H1 (cell line): ENCODE data around the gene GLS2. TPM values are rescaled to one million over a fixed set of nuclear protein-coding genes. Genes with fewer than 3 reads are reported as not detected.

Experiments
- CTCF ChIA-PET: fragments of 300-600 bp; sonication (Branson Sonifier 250); formaldehyde crosslinking; loops from one replicate; lab custom pipeline; 2021; ENCODE audit not compliant: partially characterized antibody; lab: Charles Lee
- POLR2A ChIA-PET: fragments of 300-600 bp; sonication (Branson Sonifier 250); formaldehyde crosslinking; loops from one replicate; lab custom pipeline; 2021; ENCODE audit warnings: inconsistent platforms; ENCODE audit not compliant: partially characterized antibody; lab: Charles Lee
- DNase-seq, 2 experiments: peaks; one replicate each; pipeline versions ENCODE4 v3.0.0 to v3.0.0-alpha.2; 2010 to 2022; ENCODE audit warnings: low spot score in 2 of 2, low read depth in 1 of 2, mixed read lengths in 1 of 2
- FAIRE-seq: peaks from 2 replicates; lab custom pipeline; 2011; peaks lifted over from hg19 to GRCh38; lab: Jason Lieb, UNC
- H2AFZ ChIP-seq: 2 replicates; pipeline ENCODE4 v1.8.1; 2012; ENCODE audit warnings: low read length, inconsistent platforms
- H2AK5ac ChIP-seq: 2 replicates; pipeline ENCODE4 v1.6.1; 2013; ENCODE audit warnings: low read depth, low read length
- H2BK120ac ChIP-seq: replicated peaks from 2 replicates; pipeline ENCODE3; 2013; ENCODE audit warnings: low read depth, low read length, inconsistent platforms
- H2BK12ac ChIP-seq: 2 replicates; pipeline ENCODE4 v1.6.1; 2013; ENCODE audit warnings: low read depth, low read length
- H2BK15ac ChIP-seq: 2 replicates; pipeline ENCODE4 v1.6.1; 2013; ENCODE audit warnings: low read length
- H2BK20ac ChIP-seq: 2 replicates; pipeline ENCODE4 v1.6.1; 2013; ENCODE audit warnings: low read length
- H2BK5ac ChIP-seq: 2 replicates; pipeline ENCODE4 v1.6.1; 2013; ENCODE audit warnings: low read depth, low read length
- H3K14ac ChIP-seq: 2 replicates; pipeline ENCODE4 v1.6.1; 2013; ENCODE audit warnings: inconsistent platforms; ENCODE audit not compliant: insufficient read length
- H3K18ac ChIP-seq: 2 replicates; pipeline ENCODE4 v1.6.1; 2013; ENCODE audit warnings: low read length; ENCODE audit errors: extremely low read depth
- H3K23ac ChIP-seq: 2 replicates; pipeline ENCODE4 v1.6.1; 2013; ENCODE audit warnings: inconsistent platforms; ENCODE audit not compliant: insufficient read length
- H3K23me2 ChIP-seq: 2 replicates; pipeline ENCODE4 v1.6.1; 2013; ENCODE audit warnings: low read depth, low read length
- H3K27ac ChIP-seq: 2 replicates; pipeline ENCODE4 v1.6.1; 2011; ENCODE audit warnings: low read depth, low read length, inconsistent platforms
- H3K27me3 ChIP-seq, 4 experiments: replicated peaks in 1 of 4; 1 replicate in 1 of 4; 2 replicates in 3 of 4; pipeline versions ENCODE4 v1.6.1 to v1.8.1; 2011 to 2013; ENCODE audit warnings: low read length in 3 of 4, mild to moderate bottlenecking in 3 of 4, inconsistent platforms in 2 of 4, mixed read lengths in 2 of 4, moderate library complexity in 1 of 4; ENCODE audit not compliant: control insufficient read depth in 3 of 4, insufficient read depth in 3 of 4; ENCODE audit errors: extremely low read depth in 1 of 4
- H3K36me3 ChIP-seq, 4 experiments: 2 replicates each; pipeline versions ENCODE4 v1.6.1 to v1.8.1; 2011 to 2013; ENCODE audit warnings: mild to moderate bottlenecking in 4 of 4, low read length in 3 of 4, moderate library complexity in 2 of 4, control low read depth in 1 of 4, inconsistent platforms in 1 of 4; ENCODE audit not compliant: insufficient read depth in 4 of 4, control insufficient read depth in 2 of 4
- H3K4ac ChIP-seq: replicated peaks from 2 replicates; pipeline ENCODE3; 2013; ENCODE audit warnings: low read length, low read depth, mixed read lengths, inconsistent platforms; ENCODE audit not compliant: insufficient read length
- H3K4me1 ChIP-seq, 4 experiments: replicated peaks in 1 of 4; 1 replicate in 1 of 4; 2 replicates in 3 of 4; pipeline versions ENCODE4 v1.6.1 to v1.8.1; 2011 to 2013; ENCODE audit warnings: low read length in 3 of 4, inconsistent platforms in 2 of 4, mixed read lengths in 1 of 4; ENCODE audit not compliant: insufficient read depth in 4 of 4, control insufficient read depth in 3 of 4
- H3K4me2 ChIP-seq, 2 experiments: 2 replicates each; pipeline versions ENCODE4 v1.6.1 to v1.8.1; 2011 to 2013; ENCODE audit warnings: low read depth in 2 of 2, low read length in 2 of 2, control low read depth in 1 of 2, inconsistent platforms in 1 of 2, mild to moderate bottlenecking in 1 of 2; ENCODE audit not compliant: insufficient read depth in 1 of 2
- H3K4me3 ChIP-seq, 4 experiments: fragments of 200-600, 300-600 bp in 1 of 4; sonication (generic), shearing (Covaris generic), sonication (Bioruptor Twin) in 1 of 4; 2 replicates each; pipeline versions ENCODE4 v1.5.1 to v1.8.1; 2011 to 2016; ENCODE audit warnings: low read length in 4 of 4, low read depth in 3 of 4, control low read depth in 2 of 4, inconsistent platforms in 2 of 4, mild to moderate bottlenecking in 2 of 4, mixed read lengths in 1 of 4, moderate library complexity in 1 of 4; ENCODE audit not compliant: insufficient read depth in 2 of 4; ENCODE audit errors: extremely low read depth in 1 of 4
- H3K56ac ChIP-seq: replicated peaks from 2 replicates; pipeline ENCODE3; 2013; ENCODE audit warnings: low read depth, mild to moderate bottlenecking, mixed read lengths, low read length, inconsistent platforms; ENCODE audit not compliant: insufficient read length
- H3K79me1 ChIP-seq: 2 replicates; pipeline ENCODE4 v1.6.1; 2013; ENCODE audit warnings: low read depth, low read length, control low read depth
- H3K79me2 ChIP-seq, 2 experiments: 2 replicates each; pipeline versions ENCODE4 v1.6.1 to v1.8.1; 2012 to 2013; ENCODE audit warnings: low read length in 2 of 2, mild to moderate bottlenecking in 2 of 2, inconsistent platforms in 1 of 2; ENCODE audit not compliant: insufficient read depth in 2 of 2, control insufficient read depth in 1 of 2
- H3K9ac ChIP-seq, 4 experiments: replicated peaks in 1 of 4; 1 replicate in 1 of 4; 2 replicates in 3 of 4; pipeline versions ENCODE4 v1.6.1 to v1.8.1; 2011 to 2013; ENCODE audit warnings: low read depth in 3 of 4, low read length in 3 of 4, control low read depth in 2 of 4, mild to moderate bottlenecking in 2 of 4, moderate library complexity in 2 of 4, inconsistent platforms in 1 of 4; ENCODE audit errors: extremely low read depth in 1 of 4
- H3K9me3 ChIP-seq, 2 experiments: 2 replicates each; pipeline versions ENCODE4 v1.6.1 to v1.8.1; 2012 to 2013; ENCODE audit warnings: mild to moderate bottlenecking in 2 of 2, moderate library complexity in 2 of 2, control low read depth in 1 of 2, inconsistent platforms in 1 of 2, low read depth in 1 of 2, low read length in 1 of 2, mixed read lengths in 1 of 2; ENCODE audit not compliant: insufficient read depth in 2 of 2
- H4K20me1 ChIP-seq, 2 experiments: replicated peaks in 1 of 2; 2 replicates each; pipeline versions ENCODE3 to v1.8.1; 2011 to 2013; ENCODE audit warnings: inconsistent platforms in 2 of 2, low read length in 2 of 2, mild to moderate bottlenecking in 1 of 2; ENCODE audit not compliant: insufficient read depth in 2 of 2, control insufficient read depth in 1 of 2
- H4K5ac ChIP-seq: 2 replicates; pipeline ENCODE4 v1.6.1; 2013; ENCODE audit warnings: low read length, low read depth, mixed read lengths, inconsistent platforms; ENCODE audit not compliant: insufficient read length
- H4K8ac ChIP-seq: 2 replicates; pipeline ENCODE4 v1.8.0; 2013; ENCODE audit warnings: mild to moderate bottlenecking, moderate library complexity, low read length, inconsistent platforms; ENCODE audit not compliant: insufficient read depth; ENCODE audit errors: extremely low read depth
- H4K91ac ChIP-seq: replicated peaks from 2 replicates; pipeline ENCODE3; 2013; ENCODE audit warnings: low read length, mixed read lengths, inconsistent platforms; ENCODE audit not compliant: insufficient read length
- CBX5 ChIP-seq: fragments of 300-800, 300-1000 bp; sonication (generic); IDR thresholded peaks from 2 replicates; pipeline ENCODE4 v1.7.1; 2016; ENCODE audit warnings: antibody characterized with exemption, low read length, low read depth
- CEBPB ChIP-seq: IDR thresholded peaks from 2 replicates; pipeline ENCODE4 v1.6.1; 2012; ENCODE audit warnings: low read depth, low read length
- EGR1 ChIP-seq: IDR thresholded peaks from 2 replicates; pipeline ENCODE4 v1.6.1; 2011; ENCODE audit warnings: low read depth, low read length, borderline replicate concordance
- EP300 ChIP-seq, 2 experiments: IDR thresholded peaks; 1 replicate in 1 of 2; 2 replicates in 1 of 2; pipeline ENCODE4 v1.6.1; 2011 to 2012; ENCODE audit warnings: low read depth in 2 of 2, low read length in 2 of 2, mild to moderate bottlenecking in 2 of 2, borderline replicate concordance in 1 of 2, inconsistent platforms in 1 of 2, moderate library complexity in 1 of 2
- FOSL1 ChIP-seq: IDR thresholded peaks from 2 replicates; pipeline ENCODE4 v1.6.1; 2011; ENCODE audit warnings: mild to moderate bottlenecking, low read depth, low read length, moderate library complexity; ENCODE audit not compliant: insufficient read depth
- GABPA ChIP-seq: IDR thresholded peaks from 2 replicates; pipeline ENCODE4 v1.6.1; 2011; ENCODE audit warnings: mild to moderate bottlenecking, low read length, moderate library complexity, borderline replicate concordance; ENCODE audit not compliant: insufficient read depth
- HDAC2 ChIP-seq, 2 experiments: fragments of 300-600 bp in 1 of 2; sonication (generic) in 1 of 2; IDR thresholded peaks; 2 replicates each; pipeline ENCODE4 v1.6.1; 2011 to 2012; ENCODE audit warnings: low read depth in 2 of 2, low read length in 2 of 2, mild to moderate bottlenecking in 2 of 2, moderate library complexity in 2 of 2, borderline replicate concordance in 1 of 2, inconsistent platforms in 1 of 2
- POLR2AphosphoS5 ChIP-seq: IDR thresholded peaks from 2 replicates; pipeline ENCODE4 v1.6.1; 2011; ENCODE audit warnings: low read depth, low read length
- POU5F1 ChIP-seq: IDR thresholded peaks from 2 replicates; pipeline ENCODE4 v1.6.1; 2011; ENCODE audit warnings: low read depth, mild to moderate bottlenecking, low read length, moderate library complexity
- RXRA ChIP-seq: IDR thresholded peaks from 2 replicates; pipeline ENCODE4 v1.6.1; 2011; ENCODE audit warnings: low read depth, mild to moderate bottlenecking, low read length, moderate library complexity; ENCODE audit not compliant: insufficient read depth
- SIX5 ChIP-seq: IDR thresholded peaks from 2 replicates; pipeline ENCODE4 v1.6.1; 2011; ENCODE audit warnings: mild to moderate bottlenecking, low read depth, low read length
- SP2 ChIP-seq: IDR thresholded peaks from 2 replicates; pipeline ENCODE4 v1.6.1; 2012; ENCODE audit warnings: mild to moderate bottlenecking, low read length, inconsistent platforms
- TBP ChIP-seq: IDR thresholded peaks from 2 replicates; pipeline ENCODE4 v1.6.1; 2011; ENCODE audit warnings: low read depth, low read length, improper control_type of control experiment
- TCF12 ChIP-seq: IDR thresholded peaks from 2 replicates; pipeline ENCODE4 v1.6.1; 2011; ENCODE audit warnings: low read depth, mild to moderate bottlenecking, low read length
- YY1 ChIP-seq: IDR thresholded peaks from 2 replicates; pipeline ENCODE4 v1.6.1; 2011; ENCODE audit warnings: low read depth, mild to moderate bottlenecking, low read length
- WGBS, 2 experiments: shearing (Covaris generic) in 1 of 2; methylation state at CpG; one replicate each; pipeline versions ENCODE4 v1.1.6 to v1.1.7; 2013 to 2015; ENCODE audit warnings: low lambda C conversion rate in 2 of 2, mixed read lengths in 2 of 2, inconsistent platforms in 1 of 2, low coverage in 1 of 2, missing lambda C conversion rate in 1 of 2; ENCODE audit not compliant: insufficient replicate concordance in 2 of 2, insufficient coverage in 1 of 2, insufficient read length in 1 of 2; ENCODE audit errors: extremely low coverage in 1 of 2, missing lambda C conversion rate in 1 of 2; 5-methylcytosine and 5-hydroxymethylcytosine counted together
- polyA plus RNA-seq, 7 experiments: library from polyadenylated mRNA; depleted of rRNA in 3 of 7; stranded (reverse) in 5 of 7; unstranded in 2 of 7; fragments of >200 nt in 5 of 7; fragments of 200-250 nt in 2 of 7; gene quantifications; 1 replicate in 5 of 7; 2 replicates in 1 of 7; 4 replicates in 1 of 7; pipeline versions ENCODE4 v1.2.1 to v1.2.3, GENCODE V29; 2011 to 2013; ENCODE audit warnings: missing spikeins in 2 of 7, mixed read lengths in 2 of 7
- total RNA-seq: library from RNA; stranded (reverse); fragmentation: NEBNext Ultra II Directional; extraction: Animal tissue kit (Norgen Biotek cat#: 25700); gene quantifications from 2 replicates; pipeline ENCODE4 v1.2.1, GENCODE V29; 2021

GLS2 gene
- total and polyA plus RNA-seq, 2 of the 8 experiments (the other 6 are each of a cell fraction or from before 2014, with no cell fraction given), result 14.5 to 20.1 TPM

DNA sequence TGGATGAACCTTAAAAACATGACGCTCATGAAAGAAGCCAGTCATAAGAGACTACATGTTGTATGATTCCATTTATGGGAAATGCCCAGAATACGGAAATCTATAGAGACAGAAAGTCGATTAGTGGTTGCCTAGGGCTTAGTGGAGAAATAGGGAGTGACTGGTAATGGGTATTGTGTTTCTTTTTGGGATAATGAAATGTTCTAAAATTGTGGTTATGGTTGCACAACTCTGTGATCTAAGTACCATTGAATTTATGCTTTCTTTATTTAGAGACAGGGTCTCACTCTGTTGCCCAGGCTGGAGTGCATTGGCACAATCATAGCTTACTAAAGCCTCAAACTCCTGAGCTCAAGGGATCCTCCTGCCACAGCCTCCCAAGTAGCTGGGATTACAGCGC, 41.7 kb upstream of the GLS2 start:
- Histone ChIP-seq H3K56ac (no peak overlapping the region), H3K27ac (no peak overlapping the region; the same call in 1 of the 2 replicates), H3K23ac (no peak overlapping the region), H3K4ac (no peak overlapping the region), H3K9me3 (no peaks in the 10 kb centered on the region), H3K27me3 (no peaks in the 10 kb centered on the region), H4K91ac (no peak overlapping the region), H4K5ac (no peak overlapping the region), H3K4me3 (no peak overlapping the region), H3K4me1 (peaks cover 0 to 8% (median 4%) of the 10 kb centered on the region in 4 experiments; a peak in 3 of 7 replicates), H3K79me1 (no peaks in the 10 kb centered on the region; the same call in 1 of the 2 replicates), H3K18ac (no peak overlapping the region), H2BK20ac (no peak overlapping the region), H2BK15ac (no peak overlapping the region), H3K14ac (no peak overlapping the region), H4K20me1 (no peaks in the 10 kb centered on the region), H2BK12ac (no peak overlapping the region), H4K8ac (no peak overlapping the region), H3K9ac (no peak overlapping the region), H2BK5ac (no peak overlapping the region), H3K36me3 (no peaks in the 10 kb centered on the region), H3K79me2 (peaks cover 0 to 17% of the 10 kb centered on the region in 2 experiments; a peak in 2 of 4 replicates), H2AFZ (no peak overlapping the region), H3K4me2 (no peak overlapping the region), H3K23me2 (no peaks in the 10 kb centered on the region), H2BK120ac (no peak overlapping the region), H2AK5ac (no peak overlapping the region)
- CTCF ChIA-PET, result interaction anchor here (0.8 to 2.8 kb wide), 7 partner anchors 12 to 141 kb away, joined by 3 to 13 read pairs (median 7); no protein-coding TSS in a partner anchor
- WGBS, 2 experiments, result 87% methylated on average over 4 of the region's 4 CpGs; no CpG with 5 or more reads in 1 of the 2 experiments
- DNase-seq (no peak), FAIRE-seq (no peak)
- POLR2A ChIA-PET, result interaction anchor here (1.7 kb wide), 1 partner anchor 10 kb away, joined by 3 read pairs; no protein-coding TSS in a partner anchor
- no peak for TF ChIP-seq POU5F1
- no peak for TF ChIP-seq TBP
- TF ChIP-seq HDAC2 (IDR thresholded peaks at IDR 0.05; ENCODE audit: borderline replicate concordance in 1 of 2, low read depth in 2 of 2, low read length in 2 of 2), result no peak
- no peak for TF ChIP-seq YY1
- no peak for TF ChIP-seq CBX5
- TF ChIP-seq SP2, result no peak
- no peak for TF ChIP-seq TCF12
- no peak for TF ChIP-seq CEBPB
- TF ChIP-seq POLR2AphosphoS5, result no peak
- TF ChIP-seq FOSL1, result no peak
- TF ChIP-seq RXRA, result no peak
- TF ChIP-seq EP300 (IDR thresholded peaks at IDR 0.05; ENCODE audit: borderline replicate concordance in 1 of 2, low read depth in 2 of 2, low read length in 2 of 2), result no peak
- TF ChIP-seq SIX5, result no peak
- no peak for TF ChIP-seq EGR1
- no peak for TF ChIP-seq GABPA
